K562 (cell line): ENCODE data around the gene XIRP1. TPM values are rescaled to one million over a fixed set of nuclear protein-coding genes. Genes with fewer than 3 reads are reported as not detected.
A peak's percentile ranks its signal among the peaks of the same experiment; 100 is the strongest.

Experiments used
- CBX2 ChIP-seq: fragments of 200-600 bp; sonication (generic); IDR thresholded peaks from one replicate; pipeline ENCODE4 v1.6.1; 2012; ENCODE audit warnings: mild to moderate bottlenecking, low read length, inconsistent platforms; ENCODE audit not compliant: insufficient read depth, poor library complexity, severe bottlenecking
- MGA ChIP-seq: fragments of 450-650 bp; IDR thresholded peaks from 2 replicates; pipeline ENCODE4 v1.6.1; 2016; ENCODE audit warnings: mild to moderate bottlenecking, moderate library complexity
- PCBP2 ChIP-seq: fragments of 200-400 bp; formaldehyde crosslinking; IDR thresholded peaks from 2 replicates; pipeline ENCODE4 v1.6.1; 2018; ENCODE audit warnings: low read length, low read depth, mild to moderate bottlenecking, moderate library complexity; ENCODE audit not compliant: poor library complexity, severe bottlenecking
- POLR2G ChIP-seq: fragments of 200-400 bp; formaldehyde crosslinking; IDR thresholded peaks from 2 replicates; pipeline ENCODE4 v1.6.1; 2017; ENCODE audit warnings: low read depth, mild to moderate bottlenecking, antibody characterized with exemption, low read length, moderate library complexity
- ZNF57 ChIP-seq: fragments of 450-650 bp; formaldehyde crosslinking; IDR thresholded peaks from 2 replicates; pipeline ENCODE4 v1.4.0; 2020; ENCODE audit warnings: mild to moderate bottlenecking, moderate library complexity
- polyA plus RNA-seq, 8 experiments: library from polyadenylated mRNA; depleted of rRNA in 4 of 8; stranded (reverse) in 5 of 8; unstranded in 3 of 8; fragments of >200 nt; fragmentation: Nextera tagmentation in 2 of 8; fragmentation: Illumina TruSeq in 1 of 8; extraction: Ambion mirVana in 2 of 8; extraction: Trizol in 1 of 8; gene quantifications; 2 replicates each; pipeline versions ENCODE4 v1.2.1 to v1.2.3, GENCODE V29; 2011 to 2014; ENCODE audit warnings: inconsistent platforms in 1 of 8, missing spikeins in 1 of 8
- total RNA-seq, 7 experiments: library from RNA; depleted of rRNA in 6 of 7; stranded (reverse); fragments of >200 nt in 6 of 7; fragmentation: Illumina TruSeq in 2 of 7; extraction: Trizol in 2 of 7; gene quantifications; 2 replicates each; pipeline versions ENCODE4 v1.2.1 to v1.2.3, GENCODE V29; 2011 to 2021; ENCODE audit warnings: low replicate concordance in 1 of 7
- TF ChIP-seq, protein P1 (sequence below): fragments of 450-650 bp; IDR thresholded peaks from 2 replicates; pipeline ENCODE4 v1.6.1; 2016; ENCODE audit warnings: mild to moderate bottlenecking
- TF ChIP-seq, protein P2 (sequence below): fragments of 450-650 bp; formaldehyde crosslinking; IDR thresholded peaks from 2 replicates; pipeline ENCODE4 v1.4.0; 2022; ENCODE audit warnings: missing genetic modification characterization
- TF ChIP-seq, protein P3 (sequence below): sonication (generic); formaldehyde crosslinking; IDR thresholded peaks from 2 replicates; pipeline ENCODE4 v1.8.1; 2023; ENCODE audit warnings: mild to moderate bottlenecking, missing genetic modification reagents

XIRP1 gene
- total and polyA plus RNA-seq, 9 of the 15 experiments (the other 6 are each of a cell fraction or from before 2014, with no cell fraction given): 0.03 to 0.27 (median 0.08) TPM; not detected in 3

DNA sequence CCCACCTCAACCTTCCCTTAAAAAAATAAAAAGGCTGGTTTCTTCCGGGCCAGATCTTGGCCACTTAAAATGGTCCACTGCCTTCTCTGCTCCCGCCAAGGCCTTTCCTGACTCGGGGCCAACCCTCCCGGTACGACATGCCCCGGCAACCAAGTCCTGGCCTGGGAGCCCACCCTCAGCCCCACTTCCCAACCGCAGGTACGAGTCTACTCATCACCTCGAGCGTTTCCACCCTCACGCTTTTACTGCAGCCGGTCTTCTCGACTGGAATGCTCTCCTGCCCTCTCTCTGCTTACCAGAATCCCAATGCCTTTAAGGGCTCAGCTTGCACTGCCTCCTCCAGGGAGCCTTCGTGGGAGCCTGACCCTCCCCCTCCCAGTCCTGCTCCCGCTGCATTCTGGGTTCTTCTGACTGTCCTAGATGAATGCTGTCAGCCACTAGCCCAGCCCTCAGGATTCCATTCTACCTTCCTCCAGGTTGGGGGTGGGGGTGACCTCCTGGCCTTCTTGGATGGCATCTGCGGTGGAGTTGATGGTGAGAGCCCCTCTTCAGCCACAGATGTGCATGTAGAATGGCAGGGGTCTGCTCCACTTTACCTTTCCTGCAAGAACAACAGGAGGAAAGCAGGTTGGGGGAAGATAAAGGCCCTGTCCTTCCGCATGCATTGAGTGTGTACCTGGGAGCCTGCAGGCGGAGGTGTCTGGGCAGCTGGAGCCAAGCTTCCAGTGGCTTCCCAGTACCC, 37.9 kb downstream of the XIRP1 start (continued):
- TF ChIP-seq PCBP2: no peak
- TF ChIP-seq, protein P1, sequence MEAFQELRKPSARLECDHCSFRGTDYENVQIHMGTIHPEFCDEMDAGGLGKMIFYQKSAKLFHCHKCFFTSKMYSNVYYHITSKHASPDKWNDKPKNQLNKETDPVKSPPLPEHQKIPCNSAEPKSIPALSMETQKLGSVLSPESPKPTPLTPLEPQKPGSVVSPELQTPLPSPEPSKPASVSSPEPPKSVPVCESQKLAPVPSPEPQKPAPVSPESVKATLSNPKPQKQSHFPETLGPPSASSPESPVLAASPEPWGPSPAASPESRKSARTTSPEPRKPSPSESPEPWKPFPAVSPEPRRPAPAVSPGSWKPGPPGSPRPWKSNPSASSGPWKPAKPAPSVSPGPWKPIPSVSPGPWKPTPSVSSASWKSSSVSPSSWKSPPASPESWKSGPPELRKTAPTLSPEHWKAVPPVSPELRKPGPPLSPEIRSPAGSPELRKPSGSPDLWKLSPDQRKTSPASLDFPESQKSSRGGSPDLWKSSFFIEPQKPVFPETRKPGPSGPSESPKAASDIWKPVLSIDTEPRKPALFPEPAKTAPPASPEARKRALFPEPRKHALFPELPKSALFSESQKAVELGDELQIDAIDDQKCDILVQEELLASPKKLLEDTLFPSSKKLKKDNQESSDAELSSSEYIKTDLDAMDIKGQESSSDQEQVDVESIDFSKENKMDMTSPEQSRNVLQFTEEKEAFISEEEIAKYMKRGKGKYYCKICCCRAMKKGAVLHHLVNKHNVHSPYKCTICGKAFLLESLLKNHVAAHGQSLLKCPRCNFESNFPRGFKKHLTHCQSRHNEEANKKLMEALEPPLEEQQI: no peak
- no peak; the same call in 1 of the 2 replicates for TF ChIP-seq MGA
- TF ChIP-seq, protein P2, sequence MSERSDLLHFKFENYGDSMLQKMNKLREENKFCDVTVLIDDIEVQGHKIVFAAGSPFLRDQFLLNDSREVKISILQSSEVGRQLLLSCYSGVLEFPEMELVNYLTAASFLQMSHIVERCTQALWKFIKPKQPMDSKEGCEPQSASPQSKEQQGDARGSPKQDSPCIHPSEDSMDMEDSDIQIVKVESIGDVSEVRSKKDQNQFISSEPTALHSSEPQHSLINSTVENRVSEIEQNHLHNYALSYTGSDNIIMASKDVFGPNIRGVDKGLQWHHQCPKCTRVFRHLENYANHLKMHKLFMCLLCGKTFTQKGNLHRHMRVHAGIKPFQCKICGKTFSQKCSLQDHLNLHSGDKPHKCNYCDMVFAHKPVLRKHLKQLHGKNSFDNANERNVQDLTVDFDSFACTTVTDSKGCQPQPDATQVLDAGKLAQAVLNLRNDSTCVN: no peak
- no peak for TF ChIP-seq ZNF57 (CRISPR knock-in tag)
- TF ChIP-seq POLR2G: no peak
- TF ChIP-seq CBX2: no peak
- TF ChIP-seq, protein P3, sequence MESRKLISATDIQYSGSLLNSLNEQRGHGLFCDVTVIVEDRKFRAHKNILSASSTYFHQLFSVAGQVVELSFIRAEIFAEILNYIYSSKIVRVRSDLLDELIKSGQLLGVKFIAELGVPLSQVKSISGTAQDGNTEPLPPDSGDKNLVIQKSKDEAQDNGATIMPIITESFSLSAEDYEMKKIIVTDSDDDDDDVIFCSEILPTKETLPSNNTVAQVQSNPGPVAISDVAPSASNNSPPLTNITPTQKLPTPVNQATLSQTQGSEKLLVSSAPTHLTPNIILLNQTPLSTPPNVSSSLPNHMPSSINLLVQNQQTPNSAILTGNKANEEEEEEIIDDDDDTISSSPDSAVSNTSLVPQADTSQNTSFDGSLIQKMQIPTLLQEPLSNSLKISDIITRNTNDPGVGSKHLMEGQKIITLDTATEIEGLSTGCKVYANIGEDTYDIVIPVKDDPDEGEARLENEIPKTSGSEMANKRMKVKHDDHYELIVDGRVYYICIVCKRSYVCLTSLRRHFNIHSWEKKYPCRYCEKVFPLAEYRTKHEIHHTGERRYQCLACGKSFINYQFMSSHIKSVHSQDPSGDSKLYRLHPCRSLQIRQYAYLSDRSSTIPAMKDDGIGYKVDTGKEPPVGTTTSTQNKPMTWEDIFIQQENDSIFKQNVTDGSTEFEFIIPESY (CRISPR knock-in tag): peak; percentile 54; the same call in 1 of the 2 replicates
